ENCODE results near the gene MYO3B.

DNA sequence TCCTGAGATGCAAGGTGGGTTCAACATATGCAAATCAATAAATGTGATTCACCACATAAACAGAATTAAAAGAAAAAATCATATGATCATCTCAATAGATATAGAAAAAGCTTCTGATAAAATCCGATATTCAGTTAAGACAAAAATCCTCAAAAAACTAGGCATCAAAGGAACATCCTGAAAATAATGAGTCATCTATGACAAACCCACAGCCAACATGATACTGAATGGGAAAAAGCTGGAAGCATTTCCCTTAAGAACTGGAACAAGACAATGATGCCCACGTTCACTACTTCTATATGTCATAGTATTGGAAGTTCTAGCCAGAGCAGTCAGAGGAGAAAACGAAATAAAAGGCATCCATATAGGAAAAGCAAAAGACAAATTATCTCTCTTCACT is 80.4 kb downstream of the MYO3B start:
- TF ChIP-seq, protein P1, sequence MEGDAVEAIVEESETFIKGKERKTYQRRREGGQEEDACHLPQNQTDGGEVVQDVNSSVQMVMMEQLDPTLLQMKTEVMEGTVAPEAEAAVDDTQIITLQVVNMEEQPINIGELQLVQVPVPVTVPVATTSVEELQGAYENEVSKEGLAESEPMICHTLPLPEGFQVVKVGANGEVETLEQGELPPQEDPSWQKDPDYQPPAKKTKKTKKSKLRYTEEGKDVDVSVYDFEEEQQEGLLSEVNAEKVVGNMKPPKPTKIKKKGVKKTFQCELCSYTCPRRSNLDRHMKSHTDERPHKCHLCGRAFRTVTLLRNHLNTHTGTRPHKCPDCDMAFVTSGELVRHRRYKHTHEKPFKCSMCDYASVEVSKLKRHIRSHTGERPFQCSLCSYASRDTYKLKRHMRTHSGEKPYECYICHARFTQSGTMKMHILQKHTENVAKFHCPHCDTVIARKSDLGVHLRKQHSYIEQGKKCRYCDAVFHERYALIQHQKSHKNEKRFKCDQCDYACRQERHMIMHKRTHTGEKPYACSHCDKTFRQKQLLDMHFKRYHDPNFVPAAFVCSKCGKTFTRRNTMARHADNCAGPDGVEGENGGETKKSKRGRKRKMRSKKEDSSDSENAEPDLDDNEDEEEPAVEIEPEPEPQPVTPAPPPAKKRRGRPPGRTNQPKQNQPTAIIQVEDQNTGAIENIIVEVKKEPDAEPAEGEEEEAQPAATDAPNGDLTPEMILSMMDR (IDR thresholded peaks at IDR 0.05): no peak
- TF ChIP-seq POLR2A (IDR thresholded peaks at IDR 0.05): no peak
